ENCODE measurements around the gene DAZAP1.
A peak's percentile ranks its signal among the peaks of the same experiment; 100 is the strongest.

Gene DAZAP1

DNA sequence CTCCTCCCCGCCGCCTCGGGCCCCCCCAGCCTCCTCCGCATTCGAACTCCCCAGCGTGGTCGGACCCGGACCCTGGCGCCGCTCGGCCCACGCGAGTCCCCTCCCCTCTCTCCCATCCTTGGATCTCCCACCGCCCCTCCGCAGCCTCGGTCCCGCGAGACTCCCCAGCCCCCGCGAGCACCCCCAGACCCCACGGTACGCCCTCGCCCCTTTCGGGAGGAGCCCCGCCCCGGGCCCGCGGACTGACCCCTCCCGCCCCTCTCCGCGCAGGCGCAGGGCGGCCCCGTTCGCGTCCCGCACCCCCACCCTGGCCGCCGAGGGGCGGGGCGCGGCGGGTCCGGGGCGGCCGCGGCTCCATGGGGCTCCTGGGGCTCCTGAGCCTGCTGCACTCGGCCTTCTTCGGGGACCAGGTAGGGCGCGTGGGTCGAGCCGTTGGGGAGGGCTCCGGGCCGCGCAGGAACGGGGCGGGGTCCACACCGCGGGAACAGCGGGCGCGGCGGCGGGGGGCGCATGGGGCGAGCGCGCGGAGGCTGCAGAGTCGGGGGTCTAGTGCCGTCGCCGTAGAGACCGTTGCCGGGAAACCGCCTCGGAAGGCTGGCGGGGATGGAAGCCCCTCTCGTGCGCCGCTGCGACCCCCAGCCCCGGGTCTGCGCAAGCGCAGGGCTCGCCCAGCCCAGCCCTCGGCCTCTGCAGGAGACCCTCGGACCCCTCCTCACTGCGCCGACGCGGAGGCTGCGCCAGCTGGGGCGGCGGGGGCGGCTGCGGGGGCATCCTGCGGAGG, 38.7 kb downstream of the DAZAP1 start:
- Histone ChIP-seq H3K36me3 (ENCODE audit: insufficient read depth, insufficient read length, low read length) (peaks cover 19% of the 10 kb centered on the region), H3K4me3 (ENCODE audit: insufficient read length, low read depth) (peak overlapping the region; percentile 43), H3K9ac (ENCODE audit: insufficient read length, low read depth) (no peak overlapping the region), H3K4me1 (ENCODE audit: insufficient read depth, insufficient read length) (peaks cover 30% of the 10 kb centered on the region), H3K9me3 (ENCODE audit: insufficient read depth, low read length) (no peaks in the 10 kb centered on the region), H3K27me3 (ENCODE audit: insufficient read depth, insufficient read length) (peaks cover 53% of the 10 kb centered on the region)
- no peak for DNase-seq (ENCODE audit: low read depth, low spot score)
- TF ChIP-seq ZNF274 (IDR thresholded peaks at IDR 0.05; ENCODE audit: low read depth, low read length) (no peak), SUZ12 (IDR thresholded peaks at IDR 0.05; ENCODE audit: extremely low read depth, insufficient read depth, insufficient read length) (no peak), YY1 (IDR thresholded peaks at IDR 0.05; ENCODE audit: insufficient read depth, insufficient read length) (no peak)

- Histone ChIP-seq H3K36me3 (ENCODE audit: insufficient read depth, insufficient read length, low read length) (peaks cover 11% of the 10 kb centered on the region), H3K9me3 (ENCODE audit: insufficient read depth, low read length) (no peaks in the 10 kb centered on the region), H3K4me3 (ENCODE audit: insufficient read length, low read depth) (peak overlapping the region; percentile 11), H3K27me3 (ENCODE audit: insufficient read depth, insufficient read length) (peaks cover 61% of the 10 kb centered on the region), H3K4me1 (ENCODE audit: insufficient read depth, insufficient read length) (peaks cover 24% of the 10 kb centered on the region), H3K9ac (ENCODE audit: insufficient read length, low read depth) (no peak overlapping the region)
- DNase-seq (ENCODE audit: low read depth, low spot score): no peak
- TF ChIP-seq SUZ12 (IDR thresholded peaks at IDR 0.05; ENCODE audit: extremely low read depth, insufficient read depth, insufficient read length): peak; percentile 75
- no peak for TF ChIP-seq YY1 (IDR thresholded peaks at IDR 0.05; ENCODE audit: insufficient read depth, insufficient read length)
- TF ChIP-seq ZNF274 (IDR thresholded peaks at IDR 0.05; ENCODE audit: low read depth, low read length): no peak
These were observed 39.5 kb downstream of the DAZAP1 start for GRCh38 chr19:1446713-1447481.

DNA sequence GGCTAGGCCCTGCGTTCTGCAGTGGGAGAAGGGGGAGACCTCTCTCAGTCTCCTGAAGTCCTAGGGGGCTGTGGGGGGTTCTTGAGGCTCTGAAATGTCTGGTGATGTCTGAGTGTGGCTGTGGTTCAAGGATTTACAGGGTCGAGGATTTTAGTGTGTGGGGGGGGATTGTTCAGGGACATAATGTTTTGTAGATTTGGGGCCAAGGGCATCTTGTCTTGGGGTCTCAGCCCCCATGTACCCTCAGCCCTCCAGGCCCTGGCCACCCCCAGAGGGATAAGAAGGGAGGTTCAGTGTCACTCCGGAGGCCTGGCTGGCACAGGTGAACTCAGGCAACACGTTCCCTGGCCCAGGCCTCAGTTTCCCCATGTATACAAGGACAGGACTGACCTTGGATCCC, 40.1 kb downstream of the DAZAP1 start:
- Histone ChIP-seq H3K36me3 (ENCODE audit: insufficient read depth, insufficient read length, low read length) (peaks cover 6% of the 10 kb centered on the region), H3K9ac (ENCODE audit: insufficient read length, low read depth) (no peak overlapping the region), H3K9me3 (ENCODE audit: insufficient read depth, low read length) (no peaks in the 10 kb centered on the region), H3K4me3 (ENCODE audit: insufficient read length, low read depth) (no peak overlapping the region), H3K27me3 (ENCODE audit: insufficient read depth, insufficient read length) (peaks cover 67% of the 10 kb centered on the region), H3K4me1 (ENCODE audit: insufficient read depth, insufficient read length) (peaks cover 24% of the 10 kb centered on the region)
- no peak for DNase-seq (ENCODE audit: low read depth, low spot score)
- TF ChIP-seq SUZ12 (IDR thresholded peaks at IDR 0.05; ENCODE audit: extremely low read depth, insufficient read depth, insufficient read length) (no peak), ZNF274 (IDR thresholded peaks at IDR 0.05; ENCODE audit: low read depth, low read length) (no peak), YY1 (IDR thresholded peaks at IDR 0.05; ENCODE audit: insufficient read depth, insufficient read length) (no peak)

GRCh38 chr19:1447944-1448343, 40.6 kb downstream of the DAZAP1 start:
- Histone ChIP-seq H3K36me3 (ENCODE audit: insufficient read depth, insufficient read length, low read length) (peaks cover 2% of the 10 kb centered on the region), H3K4me1 (ENCODE audit: insufficient read depth, insufficient read length) (peaks cover 29% of the 10 kb centered on the region), H3K4me3 (ENCODE audit: insufficient read length, low read depth) (no peak overlapping the region), H3K27me3 (ENCODE audit: insufficient read depth, insufficient read length) (peaks cover 71% of the 10 kb centered on the region), H3K9me3 (ENCODE audit: insufficient read depth, low read length) (no peaks in the 10 kb centered on the region), H3K9ac (ENCODE audit: insufficient read length, low read depth) (no peak overlapping the region)
- no peak for DNase-seq (ENCODE audit: low read depth, low spot score)
- TF ChIP-seq ZNF274 (IDR thresholded peaks at IDR 0.05; ENCODE audit: low read depth, low read length): no peak
- no peak for TF ChIP-seq YY1 (IDR thresholded peaks at IDR 0.05; ENCODE audit: insufficient read depth, insufficient read length)
- TF ChIP-seq SUZ12 (IDR thresholded peaks at IDR 0.05; ENCODE audit: extremely low read depth, insufficient read depth, insufficient read length): no peak

GRCh38 chr19:1449467-1450442, 42.4 kb downstream of the DAZAP1 start, which contains the start of gene APC2:
Gene APC2 (plus strand): TSS chr19:1450121. CDS start chr19:1453002, 2,881 bp downstream.
- H3K27me3 ChIP-seq (ENCODE audit: insufficient read depth, insufficient read length): peaks cover 86% of the 10 kb centered on the region

GRCh38 chr19:1450735-1451731, 43.6 kb downstream of the DAZAP1 start:
- Histone ChIP-seq H3K36me3 (ENCODE audit: insufficient read depth, insufficient read length, low read length) (no peaks in the 10 kb centered on the region), H3K9ac (ENCODE audit: insufficient read length, low read depth) (no peak overlapping the region), H3K27me3 (ENCODE audit: insufficient read depth, insufficient read length) (peaks cover 89% of the 10 kb centered on the region), H3K9me3 (ENCODE audit: insufficient read depth, low read length) (no peaks in the 10 kb centered on the region), H3K4me3 (ENCODE audit: insufficient read length, low read depth) (no peak overlapping the region), H3K4me1 (ENCODE audit: insufficient read depth, insufficient read length) (peaks cover 34% of the 10 kb centered on the region)
- TF ChIP-seq ZNF274 (IDR thresholded peaks at IDR 0.05; ENCODE audit: low read depth, low read length): no peak
- no peak for TF ChIP-seq SUZ12 (IDR thresholded peaks at IDR 0.05; ENCODE audit: extremely low read depth, insufficient read depth, insufficient read length)
- TF ChIP-seq YY1 (IDR thresholded peaks at IDR 0.05; ENCODE audit: insufficient read depth, insufficient read length): no peak
- DNase-seq (ENCODE audit: low read depth, low spot score): no peak

More at GRCh38 chr19:1449467-1450442, 42.4 kb downstream of the DAZAP1 start, which contains the start of gene APC2:
- Histone ChIP-seq H3K9me3 (ENCODE audit: insufficient read depth, low read length) (no peaks in the 10 kb centered on the region), H3K36me3 (ENCODE audit: insufficient read depth, insufficient read length, low read length) (no peaks in the 10 kb centered on the region), H3K4me1 (ENCODE audit: insufficient read depth, insufficient read length) (peaks cover 33% of the 10 kb centered on the region), H3K9ac (ENCODE audit: insufficient read length, low read depth) (no peak within 1 kb of the TSS), H3K4me3 (ENCODE audit: insufficient read length, low read depth) (no peak within 1 kb of the TSS)
- no peak for TF ChIP-seq ZNF274 (IDR thresholded peaks at IDR 0.05; ENCODE audit: low read depth, low read length)
- TF ChIP-seq SUZ12 (IDR thresholded peaks at IDR 0.05; ENCODE audit: extremely low read depth, insufficient read depth, insufficient read length): peak; percentile 22
- DNase-seq (ENCODE audit: low read depth, low spot score): no peak
